GM19043 (cell line): Measurements from ENCODE around the gene PELI2.

Experiments used
- ATAC-seq: cut with Tn5 transposase; IDR thresholded peaks from one replicate; pipeline ENCODE4 v1.9.1; 2021; ENCODE audit warnings: low read depth; ENCODE audit not compliant: unreplicated experiment

PELI2 gene

GRCh38 chr14:56117765-56118610, at the start of gene PELI2:
TSS of gene PELI2 (plus strand) at chr14:56118411. CDS start at chr14:56118661, 250 bp downstream.
- peak; percentile 66 for ATAC-seq

GRCh38 chr14:56073799-56074198, 44.4 kb upstream of the PELI2 start:
- ATAC-seq = no peak

- ATAC-seq = no peak
Measured at GRCh38 chr14:56075301-56075700, 42.9 kb upstream of the PELI2 start.

GRCh38 chr14:56081139-56081538, 37.1 kb upstream of the PELI2 start:
- ATAC-seq = no peak

GRCh38 chr14:56082880-56083279, 35.3 kb upstream of the PELI2 start:
- no peak for ATAC-seq

- no peak for ATAC-seq
Measured at GRCh38 chr14:56085471-56085870, 32.7 kb upstream of the PELI2 start.

GRCh38 chr14:56087671-56088471, 30.3 kb upstream of the PELI2 start:
- ATAC-seq = no peak

GRCh38 chr14:56088941-56089340, 29.3 kb upstream of the PELI2 start:
- no peak for ATAC-seq

GRCh38 chr14:56092763-56093162, 25.4 kb upstream of the PELI2 start:
- no peak for ATAC-seq

- no peak for ATAC-seq
Measured at GRCh38 chr14:56094076-56094475, 24.1 kb upstream of the PELI2 start.

GRCh38 chr14:56098021-56098420, 20.2 kb upstream of the PELI2 start:
- no peak for ATAC-seq

- ATAC-seq = no peak
Measured at GRCh38 chr14:56099081-56099797, 19.0 kb upstream of the PELI2 start.

GRCh38 chr14:56100556-56100955, 17.7 kb upstream of the PELI2 start:
- no peak for ATAC-seq

GRCh38 chr14:56102941-56103340, 15.3 kb upstream of the PELI2 start:
- ATAC-seq = no peak

- no peak for ATAC-seq
Measured at GRCh38 chr14:56107615-56108014, 10.6 kb upstream of the PELI2 start.

GRCh38 chr14:56108057-56108456, 10.2 kb upstream of the PELI2 start:
- no peak for ATAC-seq

GRCh38 chr14:56112781-56113180, 5.4 kb upstream of the PELI2 start:
- no peak for ATAC-seq

GRCh38 chr14:56115334-56115870, 2.8 kb upstream of the PELI2 start:
- ATAC-seq = no peak

- ATAC-seq = no peak
Measured at GRCh38 chr14:56115976-56116893, 2.0 kb upstream of the PELI2 start.
